HK-2 (cell line): Measurements from ENCODE around the gene PPP2R5D.
A peak's percentile ranks its signal among the peaks of the same experiment; 100 is the strongest.
"Not testable (repeated sequence)": the region's sequence is repeated elsewhere in the genome, so short reads cannot be mapped to it uniquely, and the experiment has no call there.

Experiments used
- DNase-seq: peaks from one replicate; pipeline ENCODE4 v3.0.0-alpha.2; 2018; ENCODE audit not compliant: unreplicated experiment

Gene PPP2R5D

GRCh38 chr6:43029120-43029519 lies 44.8 kb downstream of the PPP2R5D start:
- DNase-seq: no peak

DNA sequence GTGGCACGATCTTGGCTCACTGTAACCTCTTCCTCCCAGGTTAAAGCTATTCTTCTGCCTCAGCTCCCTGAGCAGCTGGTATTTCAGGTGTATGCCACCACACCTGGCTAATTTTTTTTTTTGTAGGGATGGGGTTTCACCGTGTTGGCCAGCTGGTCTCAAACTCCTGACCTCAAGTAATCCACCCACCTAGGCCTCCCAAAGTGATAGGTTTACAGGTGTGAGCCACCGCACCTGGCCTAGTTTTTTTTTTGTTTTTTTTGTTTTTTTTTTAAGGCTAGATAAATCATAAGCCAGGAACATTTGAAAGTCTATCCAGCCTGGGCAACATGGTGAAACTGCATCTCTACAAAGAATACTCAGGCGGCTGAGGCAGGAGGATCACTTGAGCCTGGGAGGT lies 48.0 kb downstream of the PPP2R5D start:
- DNase-seq: no peak

- no peak for DNase-seq
Measured at GRCh38 chr6:43033496-43034189, 49.3 kb downstream of the PPP2R5D start.

DNA sequence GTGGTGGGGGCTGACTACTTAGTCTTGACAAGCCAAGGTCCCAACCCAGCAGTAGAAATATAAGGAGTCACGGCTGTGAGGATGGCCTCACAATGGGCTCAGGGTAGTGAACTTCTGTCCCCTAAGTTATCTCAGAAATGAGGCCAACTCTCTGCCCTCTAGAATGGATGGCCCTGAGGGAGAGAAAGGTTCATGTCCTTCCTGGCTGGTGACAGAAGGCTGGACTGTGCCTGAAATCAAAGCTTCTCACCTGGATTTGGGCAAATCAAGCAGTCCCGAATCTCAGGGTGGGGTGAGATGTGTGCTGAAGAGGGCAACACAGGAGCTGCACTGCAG lies 49.8 kb downstream of the PPP2R5D start:
- no peak for DNase-seq

DNA sequence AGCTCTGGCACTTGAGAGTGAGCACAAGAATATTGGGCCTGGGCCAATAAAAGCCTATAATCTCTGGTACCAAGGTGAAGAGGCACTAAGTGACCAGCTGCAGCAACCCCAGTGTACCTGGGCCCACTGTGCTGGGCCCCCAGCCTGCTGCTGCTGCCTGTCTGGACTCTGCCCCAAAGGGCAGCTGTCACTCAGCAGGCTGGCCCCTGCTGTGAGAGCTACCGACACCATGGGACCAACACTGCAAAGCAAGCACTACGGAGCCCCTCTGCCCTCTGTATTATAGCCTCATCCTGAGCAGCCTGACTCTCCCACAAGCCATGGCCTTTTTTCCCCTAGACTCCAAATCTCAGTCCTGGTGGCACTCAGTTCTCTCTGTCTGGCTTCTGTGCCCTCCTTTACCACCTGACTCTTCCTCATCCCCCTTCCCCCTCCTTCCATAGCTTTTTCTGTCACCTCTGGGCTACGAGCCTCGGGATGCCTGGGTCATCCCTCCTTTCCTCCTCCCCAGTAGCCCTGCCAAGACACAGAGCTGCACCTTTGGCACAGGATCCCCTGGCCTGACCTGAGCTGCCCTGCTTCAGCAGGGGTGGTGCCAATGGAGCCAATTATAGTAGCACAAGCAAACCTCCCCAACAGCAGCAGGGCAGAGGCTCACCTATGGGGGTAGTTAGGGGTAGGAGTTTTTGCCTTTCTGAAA lies 51.3 kb downstream of the PPP2R5D start:
- DNase-seq: no peak

DNA sequence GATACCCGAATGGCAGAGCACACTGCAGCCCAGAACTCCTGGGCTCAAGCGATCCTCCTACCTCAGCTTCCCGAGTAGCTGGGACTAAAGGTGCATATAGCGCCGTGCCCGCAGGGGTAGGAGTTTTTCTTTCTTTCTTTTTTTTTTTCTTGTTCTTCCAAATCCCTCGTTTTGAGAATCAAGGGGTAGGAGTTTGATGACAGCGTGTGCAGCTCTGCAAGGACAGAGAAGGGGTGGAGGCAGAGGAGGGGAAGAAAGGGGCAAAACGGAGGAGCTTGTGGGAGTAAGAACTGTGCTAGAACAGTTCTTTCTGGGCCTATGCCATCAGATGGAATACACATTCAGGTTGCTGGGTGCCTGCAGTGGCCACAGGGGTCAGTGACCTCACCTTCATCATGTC lies 52.3 kb downstream of the PPP2R5D start:
- DNase-seq: no peak

GRCh38 chr6:43037197-43037596 lies 52.8 kb downstream of the PPP2R5D start:
- DNase-seq: no peak

DNA sequence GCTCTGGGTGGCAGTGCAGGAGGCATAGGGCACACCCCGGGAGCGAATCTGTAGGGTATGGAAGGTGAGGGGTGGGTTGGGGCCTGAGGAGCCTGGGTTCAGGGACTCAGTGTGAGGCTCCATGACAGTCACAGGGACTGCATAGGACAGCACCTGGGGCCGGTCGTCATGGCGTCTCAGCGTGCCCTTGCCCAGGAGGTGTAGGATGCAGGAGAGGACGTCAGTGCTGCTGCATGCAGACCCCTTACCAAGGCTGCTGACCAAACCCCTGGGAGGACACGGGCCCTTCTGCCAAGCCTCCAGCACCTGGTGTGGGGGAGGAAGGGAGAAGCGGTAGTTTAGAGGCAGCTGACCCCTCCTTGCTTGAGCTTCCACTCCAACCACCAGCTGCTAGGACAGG lies 53.3 kb downstream of the PPP2R5D start:
- DNase-seq: no peak

DNA sequence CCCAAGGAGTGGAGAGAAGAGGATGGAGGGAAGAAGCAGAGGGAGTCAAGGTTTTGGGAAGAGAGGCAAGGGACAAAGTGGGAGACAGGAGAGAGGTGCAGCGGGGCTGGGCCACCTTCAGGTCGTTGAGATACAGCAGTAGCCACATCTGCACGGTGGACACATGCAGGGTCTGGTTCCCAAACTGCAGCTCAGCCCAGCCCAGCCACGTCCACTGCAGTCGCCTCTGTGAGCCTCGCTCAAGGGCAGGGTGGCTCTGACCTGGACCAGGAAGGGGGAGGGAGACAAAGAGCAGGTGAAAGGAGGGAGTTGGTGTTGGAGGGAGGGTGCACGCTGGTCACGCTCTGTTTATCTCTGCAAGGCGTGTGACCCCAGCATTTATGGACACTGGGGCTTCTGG lies 54.4 kb downstream of the PPP2R5D start:
- no peak for DNase-seq

DNA sequence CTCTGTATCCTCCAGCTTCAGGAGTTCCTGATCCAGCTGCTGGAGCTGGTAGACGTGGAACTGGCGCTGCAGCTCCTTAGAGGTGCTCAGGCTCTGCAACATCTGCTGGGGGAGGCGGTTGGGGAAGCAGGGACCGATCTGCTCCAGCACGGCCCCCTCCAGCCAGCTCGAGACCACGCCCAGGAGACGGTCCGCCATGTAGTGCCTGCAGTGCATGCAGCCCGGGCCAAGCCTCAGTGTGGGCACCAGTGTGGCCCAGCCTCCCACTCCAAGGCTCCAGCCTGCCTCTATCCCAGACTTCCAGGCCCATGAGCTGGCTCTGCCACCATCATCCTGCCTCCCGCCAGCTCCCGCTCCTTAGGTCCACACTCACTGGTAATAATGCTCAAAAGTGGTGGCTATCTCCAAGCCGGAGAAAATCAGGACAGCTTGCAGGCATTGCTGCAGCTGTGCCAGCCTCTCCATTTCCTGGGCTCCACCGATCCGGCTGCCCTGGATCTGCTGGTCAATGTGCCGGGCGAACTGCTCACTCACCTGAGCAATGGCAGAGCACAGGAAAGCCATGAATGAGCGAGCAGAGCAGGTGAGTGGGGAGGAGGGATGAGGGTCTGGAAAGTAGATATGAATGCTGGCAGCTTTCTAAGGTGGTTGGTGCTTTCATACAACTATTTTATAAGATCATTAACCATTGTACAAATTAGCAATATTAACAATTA lies 56.3 kb downstream of the PPP2R5D start:
- DNase-seq: no peak

GRCh38 chr6:43041475-43041874 lies 57.1 kb downstream of the PPP2R5D start:
- DNase-seq: not testable (repeated sequence)

DNA sequence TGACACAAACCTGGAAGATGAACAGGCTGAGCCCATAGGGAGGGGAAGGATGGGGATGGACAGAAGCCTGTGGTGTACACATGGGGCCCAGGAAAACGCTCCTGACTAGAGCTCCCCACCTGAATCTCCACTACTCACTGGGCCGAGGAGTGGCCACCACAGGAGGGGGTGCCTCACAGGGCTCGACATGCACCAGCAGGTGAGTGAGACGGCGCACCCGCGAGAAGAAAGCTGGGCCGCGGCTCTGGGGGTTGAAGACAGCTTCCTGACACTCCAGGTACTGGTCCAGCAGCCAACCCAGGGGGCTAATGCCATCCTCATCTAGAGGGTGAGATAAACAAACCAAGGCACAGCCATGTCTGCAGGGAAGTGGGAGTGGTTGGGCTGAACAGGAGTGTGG lies 58.9 kb downstream of the PPP2R5D start:
- no peak for DNase-seq

- DNase-seq: no peak
Measured at GRCh38 chr6:43045371-43045930, 61.1 kb downstream of the PPP2R5D start.

GRCh38 chr6:43047998-43048397 lies 63.6 kb downstream of the PPP2R5D start:
- no peak for DNase-seq

DNA sequence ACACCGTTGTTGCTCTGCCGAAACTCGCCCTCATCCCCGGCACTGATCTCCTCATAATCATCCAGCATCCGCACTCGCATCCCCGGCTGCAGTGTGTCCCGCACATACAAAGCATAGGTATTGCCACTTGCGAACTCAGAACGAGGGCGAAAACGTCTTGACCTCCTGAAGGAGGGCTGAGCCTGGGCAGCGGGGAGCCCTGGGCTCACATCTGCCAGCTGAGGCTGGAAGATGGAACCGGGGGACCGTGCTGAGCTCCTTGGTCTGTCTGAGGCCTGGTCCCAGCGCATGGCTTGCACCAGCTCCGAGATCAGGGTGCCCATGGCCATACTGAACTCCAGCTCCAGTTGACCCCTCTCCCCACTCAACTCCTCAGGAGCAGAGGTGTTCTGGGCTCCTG lies 66.6 kb downstream of the PPP2R5D start:
- DNase-seq: no peak

GRCh38 chr6:43052225-43052841 lies 68.0 kb downstream of the PPP2R5D start:
- DNase-seq: no peak

GRCh38 chr6:43052842-43053544 lies 68.6 kb downstream of the PPP2R5D start:
- DNase-seq: peak; percentile 53

DNA sequence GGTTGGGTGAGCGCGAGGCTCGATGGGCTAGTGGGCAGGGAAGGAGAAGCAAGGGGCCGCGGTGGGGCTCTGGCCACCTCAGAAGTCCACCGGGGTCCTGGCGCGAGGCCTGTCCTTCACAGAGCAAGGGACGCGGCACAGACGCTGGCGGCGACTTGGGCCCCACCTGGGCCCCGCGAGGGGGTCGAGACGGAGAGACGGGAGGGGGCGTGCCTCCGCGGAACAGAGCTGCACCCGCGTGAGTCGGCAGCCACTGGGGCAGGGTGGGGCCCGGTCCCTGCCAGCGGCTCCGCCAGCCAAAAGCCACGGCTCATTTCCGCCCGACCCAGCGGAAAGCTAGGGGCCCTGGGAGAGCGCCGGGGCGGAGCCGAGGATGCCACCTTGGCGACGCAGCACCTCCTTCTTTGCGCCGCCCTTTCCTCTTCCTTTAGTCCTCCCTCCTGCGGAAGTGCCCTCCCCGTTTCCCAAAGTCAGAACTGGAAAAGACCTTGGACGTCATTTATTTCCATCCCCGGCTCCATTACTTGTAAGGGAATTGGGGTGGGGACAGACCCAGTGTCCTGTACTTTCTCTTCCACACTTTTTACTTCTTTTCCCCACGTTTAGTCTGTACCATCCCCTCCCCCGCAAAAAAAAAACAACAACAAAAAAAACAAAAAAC lies 69.3 kb downstream of the PPP2R5D start, which contains the start of gene CUL7:
Gene CUL7 (minus strand): TSS at position 307 of the 661 bp plus-strand sequence. CDS start 1,063 bp downstream, outside the sequence.
- DNase-seq: peak; percentile 95

DNA sequence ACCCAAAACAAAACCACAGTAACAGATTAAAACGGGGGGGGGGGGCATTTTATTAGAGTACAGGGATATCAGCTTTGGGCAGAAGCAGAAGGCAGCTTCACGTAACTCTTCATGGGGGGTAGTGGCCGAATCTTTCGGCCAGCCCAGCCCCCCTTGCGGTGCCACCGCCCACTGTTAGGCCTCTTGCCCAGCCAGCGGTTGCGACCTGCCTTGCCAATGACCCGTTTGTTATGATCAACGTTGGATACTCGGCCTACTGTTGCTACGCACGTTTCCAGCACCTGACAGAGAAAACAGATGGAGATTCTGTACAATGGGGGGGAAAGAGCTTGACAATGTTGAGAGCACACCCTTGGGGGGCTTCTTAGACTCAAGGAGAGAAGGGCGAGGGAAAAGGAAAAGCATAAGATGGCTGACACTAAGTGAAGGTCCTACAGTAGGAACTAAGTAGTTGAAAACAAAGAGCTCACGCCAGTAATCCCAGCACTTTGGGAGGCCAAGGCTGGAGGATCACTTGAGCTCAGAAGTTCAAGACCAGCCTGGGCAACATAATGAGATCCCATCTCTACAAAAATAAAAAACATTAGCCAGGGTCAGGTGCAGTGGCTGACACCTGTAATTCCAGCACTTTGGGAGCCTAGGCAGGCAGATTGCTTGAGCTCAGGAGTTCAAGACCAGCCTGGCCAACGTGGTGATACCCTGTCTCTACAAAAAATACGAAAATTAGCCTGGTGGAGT lies 70.0 kb downstream of the PPP2R5D start:
- no peak for DNase-seq

- DNase-seq: no peak
Measured at GRCh38 chr6:43055966-43056365, 71.6 kb downstream of the PPP2R5D start.
